NCI-H82 (cell line): ENCODE data around the gene FAM50B.

Source experiments
- DNase-seq: peaks from one replicate; lab custom pipeline; 2025; lab: John Stamatoyannopoulos, UW

Gene FAM50B, protein sequence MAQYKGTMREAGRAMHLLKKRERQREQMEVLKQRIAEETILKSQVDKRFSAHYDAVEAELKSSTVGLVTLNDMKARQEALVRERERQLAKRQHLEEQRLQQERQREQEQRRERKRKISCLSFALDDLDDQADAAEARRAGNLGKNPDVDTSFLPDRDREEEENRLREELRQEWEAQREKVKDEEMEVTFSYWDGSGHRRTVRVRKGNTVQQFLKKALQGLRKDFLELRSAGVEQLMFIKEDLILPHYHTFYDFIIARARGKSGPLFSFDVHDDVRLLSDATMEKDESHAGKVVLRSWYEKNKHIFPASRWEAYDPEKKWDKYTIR

GRCh38 chr6:3848925-3849605, at the start of gene FAM50B:
FAM50B (plus strand) TSS chr6:3849373; CDS start chr6:3849812, 439 bp downstream.
- DNase-seq = peak; percentile 94

GRCh38 chr6:3799719-3800118, 49.5 kb upstream of the FAM50B start:
- DNase-seq = no peak

GRCh38 chr6:3800850-3801591, 48.2 kb upstream of the FAM50B start:
- no peak for DNase-seq

DNA sequence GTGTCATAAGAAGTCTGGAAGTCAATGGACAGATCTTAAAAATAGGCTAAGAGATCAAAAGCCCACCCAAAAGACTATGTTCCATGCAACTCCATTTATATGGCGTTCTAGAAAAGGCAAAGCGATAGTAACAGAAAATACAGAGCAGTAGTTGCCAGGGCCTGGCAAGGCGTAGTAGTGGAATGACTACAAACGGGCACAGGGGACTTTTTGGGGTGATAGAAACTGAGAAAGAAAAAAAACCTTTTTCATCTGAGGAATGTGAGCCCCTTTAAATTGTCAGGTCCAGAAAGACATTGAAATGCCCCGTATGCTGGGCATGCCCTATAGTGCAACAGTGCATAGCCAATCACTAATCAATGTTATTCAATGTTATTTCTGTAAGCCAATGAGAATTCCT, 47.2 kb upstream of the FAM50B start:
- no peak for DNase-seq

DNA sequence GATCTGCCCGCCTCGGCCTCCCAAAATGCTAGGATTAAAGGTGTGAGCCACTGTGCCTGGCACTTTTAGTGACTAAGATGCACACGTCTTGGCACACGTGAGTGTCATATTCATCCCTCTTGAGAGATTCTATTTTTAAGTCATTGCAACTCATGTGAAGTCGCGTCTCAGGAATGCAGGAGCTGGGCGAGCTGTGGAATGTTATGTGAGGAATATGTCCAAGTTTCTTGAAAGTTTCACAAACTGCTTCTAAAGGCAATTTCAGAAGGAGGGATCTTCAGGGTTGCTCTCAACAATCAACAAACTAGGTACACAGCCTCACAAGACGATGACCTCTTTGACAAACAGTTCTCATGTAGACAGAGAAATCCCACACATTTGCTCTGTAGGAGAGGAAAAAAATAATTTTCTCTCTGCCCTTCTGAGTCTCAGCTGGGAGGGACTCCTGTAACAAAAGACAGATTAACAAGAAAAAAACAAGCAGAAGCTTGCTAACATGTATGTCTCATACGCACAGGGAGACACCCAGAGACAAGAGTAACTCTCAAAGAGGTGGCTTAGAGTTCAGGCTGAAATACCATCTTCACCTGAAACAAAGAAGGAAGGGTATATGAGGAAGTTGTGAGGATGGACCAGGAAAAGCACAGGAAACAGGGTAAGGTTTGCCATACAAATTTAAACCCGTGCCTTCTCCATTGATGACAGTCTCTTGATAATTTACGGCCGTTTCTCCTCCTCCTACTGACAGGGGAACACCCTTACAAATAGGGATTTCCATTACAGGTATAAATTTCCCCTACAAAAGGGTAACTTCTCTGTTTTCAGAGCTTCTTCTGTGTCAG, 45.3 kb upstream of the FAM50B start:
- no peak for DNase-seq

GRCh38 chr6:3804964-3805363, 44.2 kb upstream of the FAM50B start:
- DNase-seq = no peak

DNA sequence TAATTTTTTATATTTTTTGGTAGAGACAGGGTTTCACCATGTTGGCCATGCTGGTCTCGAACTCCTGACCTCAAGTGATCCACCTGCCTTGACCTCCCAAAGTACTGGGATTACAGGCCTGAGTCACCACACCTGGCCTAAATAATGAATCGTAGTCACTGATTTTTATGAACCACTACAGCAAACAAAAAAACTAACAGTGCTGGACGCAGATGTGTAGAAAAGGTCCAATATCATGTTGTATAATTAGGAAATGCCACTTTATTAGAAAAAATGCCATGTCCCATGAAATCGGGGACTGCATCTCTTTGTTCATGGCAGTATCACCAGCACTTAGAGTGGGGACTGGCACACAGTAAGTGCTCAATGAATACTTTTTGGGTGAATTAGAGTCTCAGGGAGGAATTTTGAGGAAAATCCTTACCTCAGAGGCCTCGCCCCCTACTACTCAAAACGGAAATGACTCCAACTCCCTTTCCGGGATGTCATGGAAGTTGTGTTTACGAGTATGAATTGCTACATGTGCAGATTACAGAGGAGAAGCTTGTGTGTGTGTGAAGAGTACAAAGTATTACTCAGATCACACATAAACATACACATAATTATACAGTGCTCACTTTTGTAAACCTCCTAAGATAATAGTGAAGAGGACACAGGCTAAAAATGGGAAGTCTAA, 43.6 kb upstream of the FAM50B start:
- DNase-seq = no peak

GRCh38 chr6:3806169-3806922, 42.8 kb upstream of the FAM50B start:
- no peak for DNase-seq

GRCh38 chr6:3808199-3808598, 41.0 kb upstream of the FAM50B start:
- DNase-seq = no peak

- no peak for DNase-seq
Observed at GRCh38 chr6:3808759-3809514, 40.2 kb upstream of the FAM50B start.

- no peak for DNase-seq
Observed at GRCh38 chr6:3809515-3809891, 39.7 kb upstream of the FAM50B start.

DNA sequence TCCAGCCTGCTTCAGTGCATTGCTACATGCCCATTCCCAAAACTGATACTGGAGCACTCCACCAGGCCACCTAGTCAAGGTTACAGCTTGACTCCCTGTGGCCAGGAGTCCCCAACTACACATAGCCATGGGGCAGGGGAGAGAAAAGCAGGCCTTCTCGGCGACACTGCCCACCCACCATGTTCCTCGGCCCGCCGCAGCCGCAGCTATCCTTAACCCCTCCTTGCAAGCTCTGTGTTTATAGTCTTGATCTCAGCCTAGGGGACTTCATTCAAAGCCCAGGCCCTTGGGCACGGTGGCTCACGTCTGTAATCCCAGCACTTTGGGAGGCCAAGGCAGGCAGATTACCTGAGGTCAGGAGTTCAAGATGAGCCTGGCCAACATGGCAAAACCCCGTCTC, 39.2 kb upstream of the FAM50B start:
- DNase-seq = no peak

- no peak for DNase-seq
Observed at GRCh38 chr6:3811191-3811590, 38.0 kb upstream of the FAM50B start.

- no peak for DNase-seq
Observed at GRCh38 chr6:3812596-3812995, 36.6 kb upstream of the FAM50B start.

- DNase-seq = no peak
Observed at GRCh38 chr6:3813150-3813780, 35.9 kb upstream of the FAM50B start.

GRCh38 chr6:3813918-3814317, 35.3 kb upstream of the FAM50B start:
- no peak for DNase-seq

GRCh38 chr6:3814539-3814938, 34.6 kb upstream of the FAM50B start:
- no peak for DNase-seq

- DNase-seq = no peak
Observed at GRCh38 chr6:3816251-3816650, 32.9 kb upstream of the FAM50B start.
